GM19324 (cell line): ENCODE measurements around the gene RTN4.
"Not testable (repeated sequence)": the region's sequence is repeated elsewhere in the genome, so short reads cannot be mapped to it uniquely, and the experiment has no call there.

ENCODE experiments used
- ATAC-seq: cut with Tn5 transposase; IDR thresholded peaks from one replicate; pipeline ENCODE4 v1.9.1; 2021; ENCODE audit warnings: mild to moderate bottlenecking, moderate library complexity; ENCODE audit not compliant: unreplicated experiment, low FRiP score

RTN4 gene

GRCh38 chr2:55012672-55013484 lies 37.4 kb downstream of the RTN4 start:
- no peak for ATAC-seq

DNA sequence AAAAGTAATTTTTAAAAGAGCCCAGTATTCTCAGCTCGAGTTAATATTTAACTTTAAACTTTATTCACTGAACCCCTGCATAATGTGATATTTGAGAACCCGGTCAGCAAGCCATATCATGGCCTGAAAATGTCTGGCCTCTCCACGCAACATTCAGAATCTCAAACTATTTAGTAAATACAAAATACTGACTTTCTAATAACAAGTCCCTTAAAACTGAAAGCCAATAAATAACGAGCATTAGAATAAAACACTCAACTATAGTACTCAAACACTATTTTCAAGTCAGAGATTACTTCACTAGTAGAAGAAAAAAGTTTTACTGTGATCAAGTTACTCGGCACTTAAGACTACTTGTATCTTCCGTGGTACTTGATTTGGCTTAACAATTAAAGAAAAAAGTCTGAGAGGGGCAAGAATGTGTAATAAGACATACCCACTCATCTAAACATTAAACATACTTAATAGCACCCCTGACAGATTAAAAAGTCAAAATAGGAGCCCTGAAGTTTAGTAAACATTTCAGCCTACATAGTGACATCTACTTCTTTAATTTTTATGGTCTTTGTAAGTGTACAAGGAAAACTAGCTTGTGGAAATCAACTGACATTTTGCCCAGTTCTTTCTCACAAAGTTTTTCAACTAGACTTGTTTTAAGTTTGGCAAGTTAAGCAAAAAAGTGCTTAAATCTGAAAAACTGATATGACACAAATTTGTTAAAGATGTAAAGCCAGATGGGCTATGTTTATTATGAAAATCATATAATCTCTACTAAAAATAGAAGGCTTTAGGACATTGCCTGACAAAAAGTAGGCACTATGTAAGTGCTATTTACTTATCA lies 38.2 kb downstream of the RTN4 start:
- ATAC-seq = no peak

- no peak for ATAC-seq
These were observed 39.3 kb downstream of the RTN4 start for GRCh38 chr2:55010915-55011314.

DNA sequence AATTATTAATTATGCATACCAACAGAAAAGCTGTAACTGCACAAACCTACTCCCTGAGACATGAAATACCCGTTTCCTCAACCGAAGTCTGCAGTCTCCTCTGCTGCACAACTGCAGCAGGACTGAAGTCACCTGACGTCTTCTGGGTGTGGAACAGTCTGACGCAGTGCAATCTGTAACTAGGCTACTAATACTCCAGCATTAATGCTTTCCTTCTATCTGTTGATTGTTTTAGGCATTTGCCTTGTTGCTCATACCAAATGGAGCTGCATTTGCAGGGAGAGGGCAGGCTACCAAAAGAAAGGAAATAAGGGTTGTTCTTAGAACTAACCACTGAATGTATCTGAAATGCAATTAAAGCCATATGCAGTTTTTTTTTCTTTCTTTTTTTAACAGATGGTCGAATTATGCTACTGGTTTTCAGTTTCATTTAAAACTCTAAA lies 40.1 kb downstream of the RTN4 start:
- peak; percentile 96 for ATAC-seq

- ATAC-seq = peak; percentile 18
These were observed 40.8 kb downstream of the RTN4 start for GRCh38 chr2:55009277-55010060.

DNA sequence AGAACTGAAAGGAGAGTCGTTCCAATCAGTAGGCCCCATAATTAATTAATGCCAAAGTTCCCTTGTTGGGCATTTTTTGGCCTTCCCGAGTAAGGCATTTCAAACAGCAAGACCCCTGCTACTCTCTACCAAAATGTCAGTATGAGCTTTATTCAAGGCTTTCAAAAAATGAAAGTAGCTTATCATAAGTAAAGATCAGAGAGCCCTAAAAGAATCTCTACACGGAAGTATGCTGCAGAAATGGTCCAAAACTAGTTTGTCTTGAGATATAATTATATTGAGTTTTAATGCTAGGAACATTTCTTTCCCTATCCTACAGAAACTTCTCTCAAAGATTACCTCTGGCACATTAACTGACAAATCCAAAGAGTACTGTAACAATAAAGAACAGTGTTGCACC lies 43.9 kb downstream of the RTN4 start:
- no peak for ATAC-seq

DNA sequence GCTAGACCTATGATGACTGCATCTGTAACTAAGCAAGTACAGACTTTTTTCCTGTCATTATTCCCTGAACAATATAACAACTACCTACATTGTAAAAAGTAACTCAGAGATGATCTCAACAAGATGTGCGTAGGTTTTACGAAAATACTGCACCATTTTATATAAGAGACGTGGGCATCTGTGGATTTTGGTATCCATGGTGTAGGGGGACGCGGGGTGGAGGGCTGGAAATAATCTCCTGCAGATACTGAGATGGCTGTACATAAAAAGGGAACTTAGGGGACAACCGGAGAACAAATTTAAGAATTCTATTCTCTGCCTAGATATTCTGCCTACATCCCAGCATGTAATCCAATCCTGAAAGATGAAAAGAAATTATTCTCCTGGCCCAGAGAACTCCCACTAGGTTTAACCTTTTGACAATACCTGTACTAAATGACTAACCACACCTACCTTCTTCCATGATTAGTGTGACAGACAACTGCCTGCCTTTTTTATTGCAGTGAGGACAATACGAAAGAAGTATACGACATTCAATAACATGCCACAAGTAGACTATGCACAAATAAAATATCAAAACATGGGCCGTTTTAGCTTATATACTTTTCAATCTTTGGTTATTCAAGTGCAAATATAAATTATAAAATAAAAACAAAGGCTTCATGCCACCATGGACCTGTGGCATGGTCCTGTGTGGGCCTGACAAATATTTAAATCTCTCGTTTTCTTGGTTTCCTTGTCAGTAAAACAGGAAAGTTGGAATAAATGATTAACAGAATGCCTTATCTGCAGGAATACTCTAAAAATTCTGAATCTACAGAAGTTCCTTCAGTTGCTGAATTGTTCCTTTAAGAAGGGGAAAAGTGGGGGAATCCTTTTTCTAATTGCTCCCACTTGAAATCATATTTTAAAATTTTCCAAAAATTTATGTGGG lies 46.3 kb downstream of the RTN4 start:
- ATAC-seq = no peak

GRCh38 chr2:55001716-55002115 lies 48.5 kb downstream of the RTN4 start:
- no peak for ATAC-seq

GRCh38 chr2:55000341-55000740 lies 49.9 kb downstream of the RTN4 start:
- ATAC-seq = no peak

GRCh38 chr2:54999182-54999581 lies 51.1 kb downstream of the RTN4 start:
- ATAC-seq = no peak

DNA sequence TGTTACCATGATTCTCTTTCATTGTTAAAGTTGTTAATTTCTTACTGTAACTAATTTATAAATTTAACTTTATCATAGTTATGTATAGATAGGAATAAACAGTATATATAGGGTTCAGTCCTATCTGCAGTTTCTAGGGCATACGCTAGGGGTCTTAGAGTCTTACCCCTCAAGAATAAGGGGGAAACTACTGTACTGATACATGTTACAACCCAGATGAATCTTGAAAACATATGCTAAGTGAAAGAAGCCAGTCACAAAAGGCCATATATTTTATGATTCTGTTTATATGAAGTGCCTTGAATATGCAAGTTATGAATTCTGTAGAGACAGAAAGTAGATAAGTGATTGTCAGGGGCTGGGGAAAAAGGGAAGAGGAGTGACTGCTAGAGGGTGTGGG lies 52.4 kb downstream of the RTN4 start:
- ATAC-seq = no peak

DNA sequence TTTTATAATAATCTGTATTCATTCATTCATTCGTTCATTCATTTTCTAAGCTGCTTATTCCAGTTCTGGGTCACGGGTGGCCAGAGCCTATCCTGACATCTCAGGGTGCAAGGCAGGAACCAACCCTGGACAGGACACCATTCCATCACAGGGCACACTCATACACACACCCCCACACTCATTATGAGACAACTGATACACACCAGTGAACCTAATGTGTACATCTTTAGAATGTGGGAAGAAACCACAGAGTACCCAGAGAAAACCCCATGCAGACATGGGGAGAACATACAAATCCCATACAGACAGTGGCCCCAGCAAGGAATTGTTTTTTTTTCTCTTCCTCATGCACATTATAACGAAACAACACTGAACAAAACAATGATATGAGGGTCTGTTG lies 54.7 kb downstream of the RTN4 start:
- ATAC-seq = no peak

DNA sequence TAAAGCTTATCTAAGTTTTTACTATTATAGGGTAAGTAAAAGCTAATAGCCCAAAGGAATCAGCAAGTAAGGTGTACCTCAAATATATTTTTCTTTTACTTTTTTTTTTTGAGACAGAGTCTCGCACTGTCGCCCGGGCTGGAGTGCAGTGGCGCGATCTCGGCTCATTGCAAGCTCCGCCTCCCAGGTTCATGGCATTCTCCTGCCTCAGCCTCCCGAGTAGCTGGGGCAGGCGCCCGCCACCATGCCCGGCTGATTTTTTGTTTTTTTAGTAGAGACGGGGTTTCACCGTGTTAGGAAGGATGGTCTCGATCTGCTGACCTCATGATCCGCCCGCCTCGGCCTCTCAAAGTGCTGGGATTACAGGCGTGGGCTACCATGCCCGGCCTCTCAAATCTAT lies 59.6 kb downstream of the RTN4 start:
- ATAC-seq = not testable (repeated sequence)

DNA sequence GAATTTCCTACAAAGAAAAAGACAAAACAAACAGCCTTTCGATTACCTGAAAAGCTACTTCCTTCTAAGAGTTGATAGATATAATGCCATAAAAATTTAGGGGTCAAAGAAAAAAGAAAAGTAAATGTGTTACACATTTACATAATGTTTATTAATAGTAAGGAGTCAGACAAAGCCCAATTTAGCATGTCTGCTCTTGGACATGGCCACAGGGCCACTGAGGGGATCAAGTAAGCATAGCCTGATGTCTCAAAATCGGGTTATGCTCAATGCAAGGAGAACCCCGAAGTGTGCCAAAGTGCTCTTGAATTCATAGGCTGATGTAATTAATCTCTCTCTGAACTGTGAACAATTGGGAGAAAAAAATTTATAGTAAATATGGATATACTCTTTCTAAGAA lies 61.6 kb downstream of the RTN4 start:
- ATAC-seq = no peak

GRCh38 chr2:54986264-54986663 lies 64.0 kb downstream of the RTN4 start:
- no peak for ATAC-seq

- ATAC-seq = no peak
These were observed 65.8 kb downstream of the RTN4 start for GRCh38 chr2:54984476-54984875.

GRCh38 chr2:54983345-54984220 lies 66.7 kb downstream of the RTN4 start:
- ATAC-seq = no peak

DNA sequence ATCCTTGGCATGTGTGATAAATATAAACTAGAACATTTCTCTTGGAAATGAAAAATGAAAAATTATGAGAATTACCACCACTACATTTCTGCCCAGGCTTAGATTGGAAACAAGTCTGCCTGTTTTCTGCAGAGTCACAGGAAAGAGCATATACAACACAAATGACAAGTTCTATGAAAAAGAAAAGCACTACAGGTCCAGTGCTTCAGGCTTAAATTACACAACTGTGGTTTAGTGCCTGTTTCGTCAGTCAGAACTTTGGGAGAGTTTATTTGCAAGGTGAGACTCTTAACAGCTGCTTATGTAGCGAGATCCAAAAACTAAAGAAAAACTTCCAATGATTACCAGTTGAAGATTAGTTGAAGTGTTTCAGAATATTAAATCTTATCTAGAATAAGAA lies 68.9 kb downstream of the RTN4 start:
- ATAC-seq = no peak
